Dendritic cell treated with granulocyte-macrophage colony-stimulating factor and Interleukin-4, amounts not matched to agents 40 ng/mL and 50 ng/mL, for 4 days (primary cell): ENCODE data around the gene FGF12.
"Not testable (repeated sequence)": the region's sequence is repeated elsewhere in the genome, so short reads cannot be mapped to it uniquely, and the experiment has no call there.

ENCODE experiments used
- H3K27ac Mint-ChIP-seq: one replicate; pipeline ENCODE4 v1.8.0; 2022; ENCODE audit warnings: mild to moderate bottlenecking, mixed read lengths
- H3K27me3 Mint-ChIP-seq: one replicate; pipeline ENCODE4 v1.8.0; 2022; ENCODE audit warnings: mild to moderate bottlenecking, mixed read lengths
- H3K36me3 Mint-ChIP-seq: one replicate; pipeline ENCODE4 v1.8.0; 2022; ENCODE audit warnings: low read depth, mixed read lengths
- H3K4me1 Mint-ChIP-seq: one replicate; pipeline ENCODE4 v1.8.0; 2022; ENCODE audit warnings: low read depth, mixed read lengths
- H3K4me3 Mint-ChIP-seq: one replicate; pipeline ENCODE4 v1.8.0; 2022; ENCODE audit warnings: mild to moderate bottlenecking, moderate library complexity, mixed read lengths
- H3K9me3 Mint-ChIP-seq: one replicate; pipeline ENCODE4 v1.8.0; 2022; ENCODE audit warnings: mixed read lengths
- intact Hi-C: fragments of 100-400 bp; cut with micrococcal nuclease; formaldehyde crosslinking; loops from one replicate; pipeline ENCODE4 v1.15.0; 2022

Gene FGF12

DNA sequence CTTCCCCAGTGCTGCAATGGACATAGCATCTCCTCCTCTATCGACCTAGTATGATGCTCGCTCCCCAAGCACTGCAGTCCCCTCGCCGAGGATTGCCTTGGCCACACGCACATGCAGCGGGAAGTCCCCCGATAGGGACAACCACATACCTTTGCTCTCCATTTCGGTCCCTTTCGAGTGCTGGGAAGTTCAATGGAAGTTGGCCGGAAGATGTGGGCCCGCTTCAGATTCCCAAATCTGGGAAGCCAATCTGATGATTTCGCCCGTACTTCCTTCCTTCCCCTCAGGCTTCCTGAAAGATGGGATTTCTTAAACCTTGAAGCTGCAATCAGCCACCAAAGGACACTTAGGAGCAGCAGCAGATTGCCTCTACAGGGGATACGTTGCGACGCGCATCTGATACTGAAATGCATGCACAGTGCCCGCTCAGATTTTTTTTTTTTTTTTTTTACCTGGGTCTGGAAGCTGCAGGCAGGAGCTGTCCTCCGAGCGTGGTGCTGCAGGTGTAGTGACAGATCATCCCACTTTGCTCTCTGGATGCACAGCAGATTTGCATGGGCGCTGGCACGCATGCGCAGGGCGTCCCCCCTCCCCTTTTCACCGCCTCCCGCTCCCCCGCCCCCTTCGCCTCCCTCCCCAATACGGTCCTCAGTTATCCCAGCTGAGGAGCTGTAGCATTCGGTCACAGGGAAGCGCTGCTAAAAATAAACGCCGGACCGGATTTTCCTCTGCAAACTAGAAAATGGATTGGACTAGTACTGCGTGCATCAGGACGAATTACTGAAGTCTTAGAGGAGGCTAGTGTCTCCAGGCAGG, at the start of gene FGF12:
FGF12 (minus strand) TSS at position 510 of the 816 bp plus-strand sequence.
- Mint-ChIP-seq H3K4me1 (no peaks in the 10 kb centered on the region), H3K27ac (no peak within 1 kb of the TSS), H3K36me3 (no peaks in the 10 kb centered on the region), H3K4me3 (no peak within 1 kb of the TSS), H3K27me3 (peaks cover 14% of the 10 kb centered on the region), H3K9me3 (no peaks in the 10 kb centered on the region)
- intact Hi-C loops, result no loop called here

DNA sequence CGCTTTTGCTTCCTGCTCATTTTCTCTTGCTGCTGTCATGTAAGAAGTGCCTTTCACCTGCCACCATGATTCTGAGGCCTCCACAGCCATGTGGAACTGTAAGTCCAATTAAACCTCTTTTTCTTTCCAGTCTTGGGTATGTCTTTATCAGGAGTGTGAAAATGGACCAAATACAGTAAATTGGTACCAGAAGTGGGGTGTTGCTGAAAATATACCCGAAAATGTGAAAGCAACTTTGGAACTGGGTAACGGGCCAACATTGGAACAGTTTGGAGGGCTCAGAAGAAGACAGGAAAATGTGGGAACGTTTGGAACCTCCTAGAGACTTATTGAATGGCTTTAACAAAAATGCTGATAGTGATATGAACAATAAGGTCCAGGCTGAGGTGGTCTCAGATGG, 47.0 kb upstream of the FGF12 start:
- H3K4me1 Mint-ChIP-seq, H3K36me3 Mint-ChIP-seq, H3K27me3 Mint-ChIP-seq, H3K4me3 Mint-ChIP-seq, intact Hi-C loops, H3K27ac Mint-ChIP-seq: not testable (repeated sequence)
- peaks cover 27% of the 10 kb centered on the region for H3K9me3 Mint-ChIP-seq

DNA sequence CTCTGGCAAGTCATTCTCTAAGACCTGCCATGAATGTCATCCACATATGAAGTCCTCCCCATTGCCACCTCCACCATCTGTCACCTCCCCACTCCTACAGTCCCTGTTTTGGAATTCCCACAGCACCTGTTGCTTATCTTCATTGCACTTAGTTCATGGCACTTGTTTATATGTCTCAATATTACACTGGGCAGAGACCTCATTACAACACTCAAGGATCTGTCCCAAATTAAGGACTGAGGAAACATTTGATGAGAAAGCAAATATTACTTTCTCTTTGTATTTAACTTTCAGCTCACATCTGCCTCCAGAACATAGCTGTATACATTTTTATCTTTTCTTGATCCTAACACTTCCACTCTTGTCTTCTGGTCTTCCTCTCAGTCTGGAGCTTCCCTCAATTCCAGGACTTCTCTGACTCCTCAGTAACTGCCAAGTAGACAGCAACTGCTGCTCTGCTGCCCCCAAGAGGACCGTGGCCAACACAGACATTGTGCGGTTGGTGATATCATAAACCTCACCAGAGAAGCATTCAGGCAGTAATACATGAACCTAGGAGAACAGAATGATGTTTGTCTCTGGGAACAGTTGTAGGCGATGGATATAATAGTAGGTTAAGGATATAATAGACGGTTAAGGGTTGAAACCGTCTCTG, 45.0 kb upstream of the FGF12 start:
- Mint-ChIP-seq H3K4me1 (no peaks in the 10 kb centered on the region), H3K36me3 (no peaks in the 10 kb centered on the region), H3K9me3 (peaks cover 27% of the 10 kb centered on the region), H3K27me3 (no peaks in the 10 kb centered on the region), H3K4me3 (no peak overlapping the region), H3K27ac (no peak overlapping the region)
- intact Hi-C loops, result no loop called here

DNA sequence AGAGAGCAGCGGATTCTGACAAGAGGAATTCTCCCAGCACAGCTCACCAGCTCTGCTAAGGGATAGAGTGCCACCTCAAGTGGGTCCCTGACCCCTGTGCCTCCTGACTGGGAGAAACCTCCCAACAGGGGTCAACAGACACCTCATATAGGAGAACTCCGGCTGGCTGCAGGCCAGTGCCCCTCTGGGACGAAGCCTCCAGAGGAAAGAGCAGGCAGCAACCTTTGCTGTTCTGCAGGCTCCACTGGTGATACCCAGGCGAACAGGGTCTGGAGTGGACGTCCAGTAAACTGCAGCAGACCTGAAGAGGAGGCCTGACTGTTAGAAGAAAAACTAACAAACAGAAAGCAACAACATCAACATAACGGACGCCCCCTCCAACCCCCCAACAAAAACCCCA, 31.3 kb upstream of the FGF12 start:
- intact Hi-C loops, result no loop called here
- Mint-ChIP-seq H3K9me3 (peaks cover 8% of the 10 kb centered on the region), H3K4me1 (no peaks in the 10 kb centered on the region), H3K27ac (no peak overlapping the region), H3K4me3 (no peak overlapping the region), H3K27me3 (no peaks in the 10 kb centered on the region), H3K36me3 (no peaks in the 10 kb centered on the region)

DNA sequence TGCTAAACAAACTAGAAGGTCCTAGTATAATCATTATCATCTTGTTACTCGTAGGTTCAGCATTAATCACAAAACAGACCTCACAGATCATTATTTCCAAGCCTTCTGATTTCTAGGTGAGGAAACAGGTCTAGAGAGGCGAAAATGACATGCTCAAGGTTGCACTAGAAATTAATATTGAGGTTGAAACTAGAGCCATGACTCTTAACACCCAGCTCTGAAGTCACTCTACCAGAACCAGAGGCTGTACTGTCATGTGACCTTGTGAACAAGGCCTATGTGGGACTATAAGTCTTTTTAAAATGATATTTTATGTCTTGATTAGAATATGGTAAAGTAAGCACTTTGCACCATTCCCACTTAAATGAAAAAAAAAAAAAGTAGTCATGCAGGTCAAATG, 23.8 kb upstream of the FGF12 start:
- Mint-ChIP-seq H3K36me3 (no peaks in the 10 kb centered on the region), H3K27me3 (no peaks in the 10 kb centered on the region), H3K27ac (no peak overlapping the region), H3K4me3 (no peak overlapping the region), H3K9me3 (no peaks in the 10 kb centered on the region), H3K4me1 (no peaks in the 10 kb centered on the region)
- intact Hi-C loops, result no loop called here

DNA sequence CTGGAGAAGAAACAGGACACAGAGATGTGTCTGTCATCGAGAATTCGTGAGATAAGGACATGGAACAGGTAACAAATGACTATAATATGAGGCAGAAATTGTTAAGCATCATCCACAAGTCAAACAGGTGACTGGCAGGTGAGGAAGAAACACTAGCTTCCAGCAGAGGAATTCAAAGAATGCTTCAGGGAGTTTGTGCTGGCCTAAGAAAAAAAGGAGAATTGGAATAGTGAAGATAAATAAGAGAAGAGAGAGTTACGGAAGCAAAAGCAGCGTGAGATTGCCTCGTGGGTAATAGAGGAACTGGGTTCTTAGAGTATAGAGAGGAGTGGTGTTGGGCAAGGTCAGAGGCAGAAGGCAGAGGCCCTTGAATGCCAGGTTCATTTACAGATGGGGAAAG, 22.9 kb upstream of the FGF12 start:
- Mint-ChIP-seq H3K27ac (no peak overlapping the region), H3K27me3 (no peaks in the 10 kb centered on the region), H3K36me3 (no peaks in the 10 kb centered on the region), H3K4me3 (no peak overlapping the region), H3K9me3 (no peaks in the 10 kb centered on the region), H3K4me1 (no peaks in the 10 kb centered on the region)
- intact Hi-C loops, result no loop called here

DNA sequence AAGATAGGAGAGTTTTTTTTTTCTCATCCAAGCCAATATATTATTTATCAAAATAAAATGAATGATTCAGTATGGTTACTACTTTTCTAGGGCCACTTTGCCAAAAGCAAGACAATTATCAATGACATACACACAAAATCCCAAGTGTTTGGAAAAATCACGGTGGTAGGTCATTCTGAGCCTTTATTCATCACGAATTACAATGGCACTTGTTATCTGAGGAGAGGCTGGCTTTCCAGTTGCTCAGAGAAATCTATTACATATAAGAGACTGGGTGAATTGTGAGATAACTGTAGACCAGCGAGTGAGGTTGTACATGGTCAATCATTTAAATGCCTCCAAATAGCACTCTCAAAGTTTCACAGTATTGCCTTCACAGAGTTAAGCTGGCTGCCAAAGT, 20.4 kb upstream of the FGF12 start:
- no peaks in the 10 kb centered on the region for H3K27me3 Mint-ChIP-seq
- intact Hi-C loops, result no loop called here
- H3K9me3 Mint-ChIP-seq, result no peaks in the 10 kb centered on the region
- H3K4me3 Mint-ChIP-seq, result no peak overlapping the region
- no peak overlapping the region for H3K27ac Mint-ChIP-seq
- H3K36me3 Mint-ChIP-seq, result no peaks in the 10 kb centered on the region
- H3K4me1 Mint-ChIP-seq, result no peaks in the 10 kb centered on the region

DNA sequence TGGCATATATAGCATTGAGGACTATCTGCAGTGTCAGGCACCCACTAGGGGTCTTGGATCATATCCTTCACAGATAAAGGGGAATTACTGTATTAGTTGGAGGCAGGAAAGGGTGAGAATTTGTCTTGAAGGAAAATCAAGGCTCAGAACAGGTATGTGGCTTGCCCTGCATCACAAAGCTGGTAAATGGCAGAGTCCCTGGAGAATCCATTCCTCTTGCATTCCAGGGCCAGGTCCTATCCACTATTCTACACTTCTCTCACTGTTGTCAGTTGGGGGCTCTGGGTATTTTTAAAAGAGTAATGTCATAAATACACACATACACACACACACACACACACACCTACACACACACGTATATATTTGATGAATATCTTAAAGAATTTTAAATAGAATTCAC, 19.8 kb upstream of the FGF12 start:
- no peaks in the 10 kb centered on the region for H3K27me3 Mint-ChIP-seq
- intact Hi-C loops, result no loop called here
- no peaks in the 10 kb centered on the region for H3K36me3 Mint-ChIP-seq
- H3K9me3 Mint-ChIP-seq, result no peaks in the 10 kb centered on the region
- H3K4me1 Mint-ChIP-seq, result no peaks in the 10 kb centered on the region
- no peak overlapping the region for H3K4me3 Mint-ChIP-seq
- H3K27ac Mint-ChIP-seq, result no peak overlapping the region

DNA sequence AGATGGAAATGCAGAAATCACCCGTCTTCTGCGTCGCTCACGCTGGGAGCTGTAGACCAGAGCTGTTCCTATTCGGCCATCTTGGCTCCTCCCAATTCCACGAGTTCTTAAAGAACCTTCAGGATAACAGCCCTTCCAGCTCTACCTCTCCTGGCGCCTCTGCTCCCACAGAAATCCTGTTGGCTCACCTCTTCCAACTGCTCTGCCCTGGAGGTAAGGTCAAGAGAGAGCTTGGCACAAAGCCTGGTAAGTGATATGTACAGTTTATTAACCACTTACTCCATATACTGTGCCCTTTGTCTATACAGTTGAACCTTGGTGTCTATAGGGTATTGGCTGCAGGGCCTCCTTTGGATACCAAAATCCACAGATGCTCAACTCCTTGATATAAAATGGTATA, 17.8 kb upstream of the FGF12 start:
- Mint-ChIP-seq H3K4me3 (no peak overlapping the region), H3K36me3 (no peaks in the 10 kb centered on the region), H3K27ac (no peak overlapping the region), H3K4me1 (no peaks in the 10 kb centered on the region), H3K9me3 (no peaks in the 10 kb centered on the region), H3K27me3 (no peaks in the 10 kb centered on the region)
- intact Hi-C loops, result no loop called here

DNA sequence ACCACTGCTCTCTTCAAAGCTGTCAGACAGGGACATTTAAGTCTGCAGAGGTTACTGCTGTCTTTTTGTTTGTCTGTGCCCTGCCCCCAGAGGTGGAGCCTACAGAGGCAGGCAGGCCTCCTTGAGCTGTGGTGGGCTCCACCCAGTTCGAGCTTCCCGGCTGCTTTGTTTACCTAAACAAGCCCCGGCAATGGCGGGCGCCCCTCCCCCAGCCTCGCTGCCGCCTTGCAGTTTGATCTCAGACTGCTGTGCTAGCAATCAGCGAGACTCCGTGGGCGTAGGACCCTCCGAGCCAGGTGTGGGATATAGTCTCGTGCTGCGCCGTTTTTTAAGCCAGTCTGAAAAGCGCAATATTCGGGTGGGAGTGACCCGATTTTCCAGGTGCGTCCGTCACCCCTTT, 17.3 kb upstream of the FGF12 start:
- H3K27ac Mint-ChIP-seq, H3K27me3 Mint-ChIP-seq, intact Hi-C loops, H3K4me1 Mint-ChIP-seq, H3K36me3 Mint-ChIP-seq, H3K4me3 Mint-ChIP-seq, H3K9me3 Mint-ChIP-seq: not testable (repeated sequence)

DNA sequence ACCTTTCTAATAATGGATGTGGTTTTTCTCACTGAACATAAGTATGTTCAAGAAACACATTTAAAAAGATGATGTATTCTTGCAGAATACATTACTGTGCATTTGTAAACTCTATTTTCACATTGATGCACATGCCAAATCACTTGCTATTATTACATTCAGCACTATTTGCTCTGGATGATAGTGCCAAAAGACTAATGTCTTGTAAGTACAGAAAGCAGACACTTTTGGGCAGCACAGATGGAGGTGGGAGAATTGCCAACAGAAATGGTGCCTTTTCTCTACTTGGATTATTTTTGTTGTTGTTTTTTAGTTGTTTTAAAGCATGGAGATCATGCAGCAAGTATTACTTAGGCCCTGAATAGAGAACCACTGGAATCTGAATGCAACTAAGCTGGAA, 10.2 kb upstream of the FGF12 start:
- H3K4me3 Mint-ChIP-seq, result no peak overlapping the region
- H3K9me3 Mint-ChIP-seq, result no peaks in the 10 kb centered on the region
- no peaks in the 10 kb centered on the region for H3K4me1 Mint-ChIP-seq
- no peaks in the 10 kb centered on the region for H3K36me3 Mint-ChIP-seq
- H3K27me3 Mint-ChIP-seq, result no peaks in the 10 kb centered on the region
- no peak overlapping the region for H3K27ac Mint-ChIP-seq
- intact Hi-C loops, result no loop called here

DNA sequence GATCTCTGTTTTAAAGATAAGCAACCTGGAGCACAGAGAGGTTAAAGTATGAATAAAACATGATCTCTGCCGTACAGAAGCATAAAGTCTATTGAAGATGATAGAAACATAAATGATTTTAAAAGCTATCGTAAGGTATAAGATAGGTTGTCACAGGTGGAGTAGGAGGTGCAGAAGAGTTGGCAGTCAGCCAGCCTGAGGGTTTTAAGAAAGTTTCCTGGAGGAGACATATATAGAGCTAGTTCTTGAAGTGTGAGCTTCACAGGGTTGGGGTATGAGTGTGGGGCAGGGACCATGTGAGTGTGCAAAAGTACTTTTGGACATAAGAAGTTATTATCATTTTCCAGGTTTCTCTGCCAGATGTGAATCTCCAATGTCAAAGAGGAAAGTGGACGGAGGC, 3.9 kb upstream of the FGF12 start:
- Mint-ChIP-seq H3K27ac (no peak overlapping the region), H3K9me3 (no peaks in the 10 kb centered on the region), H3K4me3 (no peak overlapping the region), H3K4me1 (no peaks in the 10 kb centered on the region), H3K36me3 (no peaks in the 10 kb centered on the region), H3K27me3 (peaks cover 12% of the 10 kb centered on the region)
- intact Hi-C loops, result no loop called here

DNA sequence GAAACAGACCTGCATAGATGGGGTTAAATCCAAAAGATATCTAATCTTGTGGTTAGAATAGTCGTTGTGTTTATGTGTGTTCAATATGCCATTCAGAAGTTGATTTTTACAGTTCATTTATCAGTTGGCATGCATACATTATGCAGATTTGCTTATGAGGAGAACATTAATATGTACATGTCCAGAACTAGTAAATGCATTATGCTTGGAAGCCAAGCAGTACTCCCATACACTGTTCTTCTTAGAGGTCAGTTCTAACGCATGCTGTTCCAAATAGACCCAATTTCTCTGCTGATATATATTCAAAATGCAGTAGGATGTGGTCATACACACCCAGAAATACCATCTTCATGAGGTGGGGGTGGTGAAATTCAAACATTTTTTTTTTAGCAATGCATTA, 956 bp downstream of the FGF12 start:
- no peaks in the 10 kb centered on the region for H3K9me3 Mint-ChIP-seq
- intact Hi-C loops, result no loop called here
- H3K4me1 Mint-ChIP-seq, result no peaks in the 10 kb centered on the region
- no peaks in the 10 kb centered on the region for H3K36me3 Mint-ChIP-seq
- peaks cover 14% of the 10 kb centered on the region for H3K27me3 Mint-ChIP-seq
- no peak overlapping the region for H3K4me3 Mint-ChIP-seq
- no peak overlapping the region for H3K27ac Mint-ChIP-seq

DNA sequence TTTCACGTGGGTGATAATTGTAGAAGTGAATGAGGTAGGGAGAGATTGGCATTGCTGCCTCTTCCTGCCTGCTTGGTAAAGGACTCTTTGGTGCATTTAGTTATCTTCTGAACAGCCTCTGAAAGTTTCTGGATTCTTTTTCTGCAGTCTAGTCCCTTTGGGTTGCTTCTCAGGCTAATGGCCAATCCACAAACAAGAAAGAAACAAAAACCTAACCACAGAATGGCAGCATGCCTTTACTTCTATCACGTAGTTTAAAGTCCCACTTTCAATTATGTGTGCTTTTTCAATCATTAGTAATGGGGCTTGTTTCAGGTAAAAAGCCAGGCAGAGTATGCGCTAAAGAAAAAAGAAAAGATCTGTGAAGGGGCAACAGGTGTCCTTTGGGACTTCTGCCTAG, 7.4 kb downstream of the FGF12 start:
- no peaks in the 10 kb centered on the region for H3K4me1 Mint-ChIP-seq
- no peaks in the 10 kb centered on the region for H3K27me3 Mint-ChIP-seq
- intact Hi-C loops, result no loop called here
- H3K27ac Mint-ChIP-seq, result no peak overlapping the region
- no peak overlapping the region for H3K4me3 Mint-ChIP-seq
- H3K9me3 Mint-ChIP-seq, result no peaks in the 10 kb centered on the region
- H3K36me3 Mint-ChIP-seq, result no peaks in the 10 kb centered on the region

DNA sequence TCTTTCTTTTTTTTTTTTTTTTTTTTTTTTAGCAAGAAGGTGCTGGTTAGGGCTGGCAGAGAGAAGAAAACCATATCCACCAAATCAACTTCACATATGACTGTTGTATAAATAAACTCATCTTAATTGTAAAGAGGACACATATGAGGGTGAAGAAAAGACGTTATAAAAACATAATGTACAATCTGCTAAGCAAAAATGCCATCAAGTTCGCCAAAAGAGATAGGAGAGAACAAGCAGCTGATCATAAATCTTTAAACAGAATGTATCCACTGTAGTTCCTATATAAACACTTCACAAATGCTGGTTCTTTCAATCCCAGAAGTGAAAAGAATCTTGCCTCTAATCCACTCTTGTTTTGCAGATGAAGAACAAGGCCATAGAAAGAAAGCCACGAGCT, 9.2 kb downstream of the FGF12 start:
- no peaks in the 10 kb centered on the region for H3K27me3 Mint-ChIP-seq
- H3K4me1 Mint-ChIP-seq, result no peaks in the 10 kb centered on the region
- H3K27ac Mint-ChIP-seq, result no peak overlapping the region
- H3K9me3 Mint-ChIP-seq, result no peaks in the 10 kb centered on the region
- H3K36me3 Mint-ChIP-seq, result no peaks in the 10 kb centered on the region
- intact Hi-C loops, result no loop called here
- no peak overlapping the region for H3K4me3 Mint-ChIP-seq
